ENCODE measurements around the gene DNAJA4.

- no peak for TF ChIP-seq CTCF (IDR thresholded peaks at IDR 0.05; ENCODE audit: low read length)
- no peak for TF ChIP-seq EZH2 (IDR thresholded peaks at IDR 0.05; ENCODE audit: borderline replicate concordance, low read length)
These were observed 63.1 kb downstream of the DNAJA4 start for GRCh38 chr15:78327466-78327865.

All from OCI-LY1 (cell line).